DMS114 treated with DMSO at 0.1 percent for 48 hours (cell line): ENCODE measurements around the gene ZNF285.
"Not testable (repeated sequence)": the region's sequence is repeated elsewhere in the genome, so short reads cannot be mapped to it uniquely, and the experiment has no call there.

Source experiments
- DNase-seq: peaks from one replicate; lab custom pipeline; 2025; ENCODE audit not compliant: unreplicated experiment; lab: John Stamatoyannopoulos, UW

The ZNF285 gene

GRCh38 chr19:44401139-44402115 is at the start of gene ZNF285:
ZNF285 (minus strand) TSS chr19:44401608; CDS start chr19:44397213, 4,395 bp downstream.
- DNase-seq, result no peak

GRCh38 chr19:44447916-44448674 is 46.7 kb upstream of the ZNF285 start, which contains the start of gene ZNF229:
ZNF229 (minus strand) TSS chr19:44448472; CDS start chr19:44442847, 5,625 bp downstream.
- peak; percentile 87 for DNase-seq

GRCh38 chr19:44438441-44438840 is 37.0 kb upstream of the ZNF285 start:
- no peak for DNase-seq

- DNase-seq, result no peak
These were observed 34.0 kb upstream of the ZNF285 start for GRCh38 chr19:44435441-44435840.

GRCh38 chr19:44430956-44431355 is 29.5 kb upstream of the ZNF285 start:
- DNase-seq, result no peak

GRCh38 chr19:44415553-44415952 is 14.1 kb upstream of the ZNF285 start:
- not testable (repeated sequence) for DNase-seq

GRCh38 chr19:44389268-44389667 is 12.1 kb downstream of the ZNF285 start:
- DNase-seq, result not testable (repeated sequence)

GRCh38 chr19:44374789-44375188 is 26.6 kb downstream of the ZNF285 start:
- DNase-seq, result no peak

DNA sequence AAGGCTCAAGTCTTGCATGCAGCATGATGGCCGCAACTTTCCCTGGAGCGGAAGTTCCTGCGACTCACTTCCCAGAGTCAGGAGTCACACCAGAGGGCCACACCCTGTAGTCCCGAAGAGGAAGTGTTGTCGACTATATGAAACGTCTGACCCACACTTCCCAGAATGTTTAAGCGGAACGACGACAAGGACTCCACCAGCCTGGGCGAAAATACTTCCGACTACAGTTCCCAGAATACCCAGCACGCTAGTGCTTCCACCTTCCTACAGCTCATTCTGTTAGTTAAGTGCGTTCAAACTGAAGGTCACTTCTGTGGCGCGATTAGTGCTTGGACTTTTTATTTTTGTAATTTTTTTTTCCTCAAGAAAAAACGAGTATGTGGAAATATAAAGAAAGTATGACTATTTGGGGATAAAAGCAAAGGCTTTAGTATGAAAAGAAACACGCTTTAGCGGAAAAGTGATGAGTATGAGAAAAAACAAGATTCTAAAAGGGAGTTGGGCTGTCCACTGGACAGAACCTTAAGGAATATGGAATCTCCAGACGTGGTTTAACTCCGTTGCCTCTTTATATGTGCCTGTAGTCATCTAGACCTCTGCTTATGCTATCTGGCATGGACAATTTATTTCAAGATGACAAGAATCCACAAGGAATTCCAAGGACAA is 29.5 kb downstream of the ZNF285 start:
- DNase-seq, result no peak

DNA sequence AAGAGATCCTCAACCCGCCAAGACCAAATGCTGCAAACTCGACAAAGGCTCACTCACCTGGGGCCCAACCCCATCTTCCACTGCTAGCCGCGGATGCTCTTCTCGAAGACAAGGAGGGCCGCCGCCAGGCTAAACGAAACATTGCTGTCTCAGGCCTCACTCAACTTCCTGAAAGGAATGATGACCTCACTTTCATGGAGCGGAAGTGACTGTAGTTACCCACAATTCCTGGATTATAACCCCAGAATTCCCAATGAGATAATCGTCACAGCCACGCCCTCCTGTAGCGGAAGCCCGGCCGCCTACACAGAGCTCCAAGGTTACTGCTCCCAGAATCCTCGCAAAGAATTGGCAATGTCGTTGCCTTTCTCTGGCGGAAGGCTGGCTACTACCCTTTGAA is 34.4 kb downstream of the ZNF285 start:
- no peak for DNase-seq

- peak; percentile 81 for DNase-seq
These were observed 44.9 kb downstream of the ZNF285 start, which contains the start of gene ZNF112 for GRCh38 chr19:44356383-44357111. ZNF112 (minus strand) TSS chr19:44356680; CDS start chr19:44340539, 16,141 bp downstream.

GRCh38 chr19:44346556-44346955 is 54.9 kb downstream of the ZNF285 start:
- DNase-seq, result no peak

GRCh38 chr19:44345959-44346358 is 55.4 kb downstream of the ZNF285 start:
- no peak for DNase-seq

GRCh38 chr19:44344255-44344654 is 57.2 kb downstream of the ZNF285 start:
- no peak for DNase-seq

GRCh38 chr19:44341794-44342193 is 59.6 kb downstream of the ZNF285 start:
- no peak for DNase-seq

DNA sequence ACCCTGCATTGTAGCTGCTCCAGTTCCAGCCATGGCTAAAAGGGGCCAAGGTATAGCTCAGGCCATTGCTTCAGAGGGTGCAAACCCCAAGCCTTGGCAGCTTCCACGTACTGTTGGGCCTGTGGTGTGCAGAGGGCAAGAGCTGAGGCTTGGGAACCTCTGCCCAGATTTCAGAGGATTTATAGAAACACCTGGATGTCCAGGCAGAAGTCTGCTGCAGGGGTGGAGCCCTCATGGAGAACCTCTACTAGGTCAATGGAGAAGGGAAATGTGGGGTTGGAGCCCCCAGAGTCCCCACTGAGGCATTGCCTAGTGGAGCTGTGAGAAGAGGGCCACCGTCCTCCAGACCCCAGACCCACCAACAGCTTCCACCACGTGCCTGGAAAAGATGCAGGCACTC is 66.8 kb downstream of the ZNF285 start:
- DNase-seq, result not testable (repeated sequence)
